Hepatocyte (in vitro differentiated cells): Measurements from ENCODE around the gene GASK1A. TPM values are rescaled to one million over a fixed set of nuclear protein-coding genes. Genes with fewer than 3 reads are reported as not detected.
"Not testable (repeated sequence)": the region's sequence is repeated elsewhere in the genome, so short reads cannot be mapped to it uniquely, and the experiment has no call there.

Experiments
- DNase-seq: peaks from one replicate; pipeline ENCODE4 v3.0.0-alpha.2; 2016; ENCODE audit warnings: low spot score
- H2AFZ ChIP-seq: fragments of 200-600 bp; sonication (generic); 2 replicates; pipeline ENCODE4 v1.6.0; 2016; ENCODE audit warnings: antibody characterized with exemption, mild to moderate bottlenecking
- H3K27ac ChIP-seq: fragments of 200-600 bp; sonication (generic); 2 replicates; pipeline ENCODE4 v1.5.1; 2016; ENCODE audit warnings: mild to moderate bottlenecking
- H3K27me3 ChIP-seq: fragments of 200-600 bp; sonication (generic); 2 replicates; pipeline ENCODE4 v1.6.1; 2016
- H3K36me3 ChIP-seq: fragments of 200-600 bp; sonication (generic); replicated peaks from 2 replicates; pipeline ENCODE4 v1.5.1; 2016; ENCODE audit warnings: low read depth; ENCODE audit not compliant: insufficient read depth
- H3K4me1 ChIP-seq: fragments of 200-600 bp; sonication (generic); 2 replicates; pipeline ENCODE4 v1.5.1; 2016; ENCODE audit warnings: mild to moderate bottlenecking, moderate library complexity; ENCODE audit not compliant: insufficient read depth
- H3K4me2 ChIP-seq: fragments of 200-600 bp; sonication (generic); 2 replicates; pipeline ENCODE4 v1.6.0; 2016
- H3K4me3 ChIP-seq: fragments of 200-600 bp; sonication (generic); 2 replicates; pipeline ENCODE4 v1.5.1; 2016; ENCODE audit warnings: mild to moderate bottlenecking
- H3K79me2 ChIP-seq: fragments of 200-600 bp; sonication (generic); 2 replicates; pipeline ENCODE4 v1.6.0; 2017; ENCODE audit warnings: mild to moderate bottlenecking
- H3K9me2 ChIP-seq: fragments of 200-600 bp; sonication (generic); replicated peaks from 2 replicates; pipeline ENCODE4 v1.6.0; 2017; ENCODE audit warnings: mild to moderate bottlenecking; ENCODE audit not compliant: insufficient read depth
- H3K9me3 ChIP-seq: fragments of 200-600 bp; sonication (generic); 2 replicates; pipeline ENCODE4 v1.5.1; 2016; ENCODE audit warnings: low read depth, mild to moderate bottlenecking
- H4K20me1 ChIP-seq: fragments of 200-600 bp; sonication (generic); 2 replicates; pipeline ENCODE4 v1.6.0; 2016; ENCODE audit warnings: mild to moderate bottlenecking; ENCODE audit not compliant: insufficient read depth, poor library complexity, severe bottlenecking
- CTCF ChIP-seq: fragments of 200-600 bp; sonication (generic); IDR thresholded peaks from 2 replicates; pipeline ENCODE4 v1.5.1; 2016; ENCODE audit warnings: antibody characterized with exemption, mild to moderate bottlenecking; ENCODE audit not compliant: poor library complexity
- EZH2 ChIP-seq: fragments of 200-600 bp; sonication (generic); IDR thresholded peaks from 2 replicates; pipeline ENCODE4 v1.6.1; 2016; ENCODE audit warnings: antibody characterized with exemption, mild to moderate bottlenecking, borderline replicate concordance
- EZH2phosphoT487 ChIP-seq: fragments of 200-600 bp; sonication (generic); IDR thresholded peaks from one replicate; pipeline ENCODE4 v1.6.1; 2018; ENCODE audit warnings: antibody characterized with exemption, mild to moderate bottlenecking, low read depth, moderate library complexity; ENCODE audit not compliant: unreplicated experiment, severe bottlenecking
- WGBS: methylation state at CpG from one replicate; pipeline ENCODE4 v1.1.6; 2016; ENCODE audit warnings: low lambda C conversion rate; ENCODE audit errors: missing lambda C conversion rate; 5-methylcytosine and 5-hydroxymethylcytosine counted together
- polyA plus RNA-seq: library from polyadenylated mRNA; unstranded; fragments of >200 nt; fragmentation: Nextera tagmentation; extraction: Ambion mirVana; gene quantifications from 2 replicates; pipeline ENCODE4 v1.2.1, GENCODE V29; 2016
- total RNA-seq: library from RNA; depleted of rRNA; stranded (reverse); fragments of >200 nt; gene quantifications from 2 replicates; pipeline ENCODE4 v1.2.3, GENCODE V29; 2014

Gene GASK1A
- total and polyA plus RNA-seq, 2 experiments from 2014 or later, result 1.1 to 2.1 TPM

GRCh38 chr3:43062040-43062563 lies 83.0 kb downstream of the GASK1A start:
- Histone ChIP-seq H3K4me3 (no peak overlapping the region), H2AFZ (no peak overlapping the region), H3K4me2 (no peak overlapping the region), H3K4me1 (peaks cover 7% of the 10 kb centered on the region), H3K36me3 (no peaks in the 10 kb centered on the region), H3K27me3 (no peaks in the 10 kb centered on the region), H3K9me3 (no peaks in the 10 kb centered on the region), H3K27ac (no peak overlapping the region), H4K20me1 (no peaks in the 10 kb centered on the region), H3K79me2 (no peaks in the 10 kb centered on the region), H3K9me2 (no peaks in the 10 kb centered on the region)
- WGBS, result 74% methylated on average over 5 of the region's 5 CpGs
- TF ChIP-seq EZH2, result no peak
- TF ChIP-seq EZH2phosphoT487, result no peak
- TF ChIP-seq CTCF, result no peak
- DNase-seq, result no peak

GRCh38 chr3:43062564-43063040 lies 83.5 kb downstream of the GASK1A start:
- H2AFZ ChIP-seq, result no peak overlapping the region
- no peaks in the 10 kb centered on the region for H3K9me3 ChIP-seq
- no peaks in the 10 kb centered on the region for H4K20me1 ChIP-seq
- peaks cover 7% of the 10 kb centered on the region for H3K4me1 ChIP-seq
- no peak for TF ChIP-seq EZH2
- TF ChIP-seq EZH2phosphoT487, result no peak
- TF ChIP-seq CTCF, result no peak
- no peaks in the 10 kb centered on the region for H3K79me2 ChIP-seq
- H3K36me3 ChIP-seq, result no peaks in the 10 kb centered on the region
- WGBS, result 73% methylated on average over 8 of the region's 8 CpGs
- no peak overlapping the region for H3K27ac ChIP-seq
- no peaks in the 10 kb centered on the region for H3K27me3 ChIP-seq
- H3K9me2 ChIP-seq, result no peaks in the 10 kb centered on the region
- H3K4me3 ChIP-seq, result no peak overlapping the region
- DNase-seq, result no peak
- no peak overlapping the region for H3K4me2 ChIP-seq

GRCh38 chr3:43063114-43063513 lies 84.0 kb downstream of the GASK1A start:
- Histone ChIP-seq H3K9me2 (no peaks in the 10 kb centered on the region), H3K4me3 (no peak overlapping the region), H3K4me2 (no peak overlapping the region), H3K27ac (no peak overlapping the region), H4K20me1 (no peaks in the 10 kb centered on the region), H3K9me3 (no peaks in the 10 kb centered on the region), H3K79me2 (no peaks in the 10 kb centered on the region), H3K36me3 (no peaks in the 10 kb centered on the region), H3K4me1 (peaks cover 7% of the 10 kb centered on the region), H3K27me3 (no peaks in the 10 kb centered on the region), H2AFZ (no peak overlapping the region)
- 76% methylated on average over 5 of the region's 5 CpGs for WGBS
- no peak for TF ChIP-seq EZH2
- no peak for DNase-seq

- H2AFZ ChIP-seq, H3K4me3 ChIP-seq, H3K36me3 ChIP-seq, H3K4me2 ChIP-seq, H3K27ac ChIP-seq, H3K9me2 ChIP-seq, H4K20me1 ChIP-seq, H3K79me2 ChIP-seq, H3K4me1 ChIP-seq, DNase-seq, H3K27me3 ChIP-seq, H3K9me3 ChIP-seq: not testable (repeated sequence)
- 91% methylated on average over 4 of the region's 5 CpGs for WGBS
These were observed 91.6 kb downstream of the GASK1A start for GRCh38 chr3:43070670-43071069.
